SK-N-SH (cell line): ENCODE results near the gene TAMALIN. TPM values are rescaled to one million over a fixed set of nuclear protein-coding genes. Genes with fewer than 3 reads are reported as not detected.

Experiments
- CTCF ChIA-PET: fragments of 300-600, 350-600 bp; formaldehyde crosslinking; extraction: SDS; loops from one replicate; lab custom pipeline; 2021; lab: Yijun Ruan, JAX
- POLR2A ChIA-PET: fragments of 350-600 bp; sonication (Branson Sonifier 250); formaldehyde crosslinking; extraction: SDS; loops from one replicate; lab custom pipeline; 2020; ENCODE audit warnings: antibody characterized with exemption, inconsistent platforms; lab: Yijun Ruan, JAX
- DNase-seq: peaks from one replicate; pipeline ENCODE4 v3.0.0; 2012
- H2AFZ ChIP-seq: fragments of 200-600 bp; sonication (generic); 2 replicates; pipeline ENCODE4 v1.8.1; 2016; ENCODE audit warnings: antibody characterized with exemption, mild to moderate bottlenecking, low read depth
- H3F3A ChIP-seq: fragments of 200-600 bp; sonication (generic); replicated peaks from 2 replicates; pipeline ENCODE3; 2016; ENCODE audit warnings: antibody characterized with exemption, mild to moderate bottlenecking; ENCODE audit not compliant: insufficient read depth
- H3K27ac ChIP-seq, 2 experiments: fragments of 200-500 bp in 1 of 2; fragments of 200-600 bp in 1 of 2; sonication (Bioruptor generic) in 1 of 2; sonication (generic), shearing (Covaris generic) in 1 of 2; 2 replicates each; pipeline versions ENCODE4 v1.5.1 to v1.6.1; 2014 to 2016; ENCODE audit warnings: low read depth in 2 of 2, inconsistent platforms in 1 of 2, low read length in 1 of 2, mild to moderate bottlenecking in 1 of 2, mixed read lengths in 1 of 2
- H3K27me3 ChIP-seq: fragments of 200-600 bp; sonication (generic), shearing (Covaris generic); 2 replicates; pipeline ENCODE4 v1.6.1; 2016; ENCODE audit warnings: mixed run types; ENCODE audit not compliant: insufficient read depth
- H3K36me3 ChIP-seq, 2 experiments: fragments of 200-500 bp in 1 of 2; fragments of 200-600 bp in 1 of 2; sonication (Bioruptor generic) in 1 of 2; sonication (generic) in 1 of 2; replicated peaks in 1 of 2; 2 replicates each; pipeline versions ENCODE3 to v1.5.1; 2014 to 2016; ENCODE audit warnings: low read length in 1 of 2, mild to moderate bottlenecking in 1 of 2; ENCODE audit not compliant: insufficient read depth in 2 of 2, control insufficient read depth in 1 of 2
- H3K4me1 ChIP-seq, 2 experiments: fragments of 200-500 bp in 1 of 2; fragments of 200-600 bp in 1 of 2; sonication (Bioruptor generic) in 1 of 2; sonication (generic), shearing (Covaris generic) in 1 of 2; 2 replicates each; pipeline versions ENCODE4 v1.5.1 to v1.6.1; 2014 to 2016; ENCODE audit warnings: low read depth in 1 of 2, low read length in 1 of 2, mixed run types in 1 of 2; ENCODE audit not compliant: insufficient read depth in 2 of 2, control insufficient read depth in 1 of 2
- H3K4me2 ChIP-seq: fragments of 200-600 bp; sonication (generic), shearing (Covaris generic); 2 replicates; pipeline ENCODE4 v1.6.1; 2017; ENCODE audit warnings: mixed run types
- H3K4me3 ChIP-seq, 2 experiments: fragments of 200-500 bp in 1 of 2; fragments of 200-600 bp in 1 of 2; sonication (Bioruptor generic) in 1 of 2; sonication (generic), shearing (Covaris generic) in 1 of 2; 2 replicates each; pipeline versions ENCODE4 v1.5.1 to v1.8.1; 2014 to 2016; ENCODE audit warnings: low read depth in 2 of 2, inconsistent platforms in 1 of 2, low read length in 1 of 2, mild to moderate bottlenecking in 1 of 2, mixed read lengths in 1 of 2, moderate library complexity in 1 of 2
- H3K79me2 ChIP-seq: fragments of 200-600 bp; sonication (generic); 2 replicates; pipeline ENCODE4 v1.8.1; 2017; ENCODE audit warnings: mild to moderate bottlenecking; ENCODE audit not compliant: insufficient read depth
- H3K9ac ChIP-seq: fragments of 200-600 bp; sonication (generic); 2 replicates; pipeline ENCODE4 v1.6.1; 2017; ENCODE audit warnings: mixed run types
- H3K9me2 ChIP-seq: fragments of 200-600 bp; sonication (generic); 2 replicates; pipeline ENCODE4 v1.6.1; 2017; ENCODE audit warnings: mixed run types
- H3K9me3 ChIP-seq: fragments of 200-600 bp; sonication (generic); 2 replicates; pipeline ENCODE4 v1.6.1; 2017; ENCODE audit warnings: mixed run types, mild to moderate bottlenecking, moderate library complexity
- H4K20me1 ChIP-seq: fragments of 200-600 bp; sonication (generic); 2 replicates; pipeline ENCODE4 v1.6.1; 2017; ENCODE audit warnings: mild to moderate bottlenecking, mixed run types; ENCODE audit not compliant: insufficient read depth
- CTCF ChIP-seq: fragments of 200-600 bp; sonication (generic); IDR thresholded peaks from 2 replicates; pipeline ENCODE4 v1.6.1; 2017; ENCODE audit warnings: antibody characterized with exemption, mild to moderate bottlenecking, moderate library complexity
- ELF1 ChIP-seq: IDR thresholded peaks from 2 replicates; pipeline ENCODE4 v1.4.0; 2012
- FOSL2 ChIP-seq: IDR thresholded peaks from 2 replicates; pipeline ENCODE4 v1.4.0; 2012; ENCODE audit warnings: low read depth, mild to moderate bottlenecking, moderate library complexity, borderline replicate concordance
- FOXJ3 ChIP-seq: sonication (generic); formaldehyde crosslinking; IDR thresholded peaks from 2 replicates; pipeline ENCODE4 v1.5.1; 2020; ENCODE audit warnings: mild to moderate bottlenecking, missing genetic modification reagents
- GABPA ChIP-seq: IDR thresholded peaks from 2 replicates; pipeline ENCODE4 v1.4.0; 2012; ENCODE audit warnings: low read depth, mild to moderate bottlenecking
- GATA2 ChIP-seq: sonication (generic); formaldehyde crosslinking; IDR thresholded peaks from 2 replicates; pipeline ENCODE4 v1.5.0; 2020; ENCODE audit warnings: mild to moderate bottlenecking, missing genetic modification reagents
- MXI1 ChIP-seq: IDR thresholded peaks from 2 replicates; pipeline ENCODE4 v1.6.1; 2012; ENCODE audit warnings: mild to moderate bottlenecking, low read depth, low read length, improper control_type of control experiment
- NFIC ChIP-seq: IDR thresholded peaks from 2 replicates; pipeline ENCODE4 v1.4.0; 2012; ENCODE audit warnings: borderline replicate concordance
- NRF1 ChIP-seq: IDR thresholded peaks from 2 replicates; pipeline ENCODE4 v1.6.1; 2012; ENCODE audit warnings: low read depth, mild to moderate bottlenecking, low read length
- PBX3 ChIP-seq: IDR thresholded peaks from 2 replicates; pipeline ENCODE4; 2012
- RAD21 ChIP-seq: IDR thresholded peaks from 2 replicates; pipeline ENCODE4 v1.6.1; 2012; ENCODE audit warnings: mild to moderate bottlenecking, low read length
- RCOR1 ChIP-seq: fragments of 150-350 bp; IDR thresholded peaks from 2 replicates; pipeline ENCODE4 v1.6.1; 2017; ENCODE audit warnings: antibody characterized with exemption, low read length
- RFX5 ChIP-seq: IDR thresholded peaks from 2 replicates; pipeline ENCODE4 v1.6.1; 2012; ENCODE audit warnings: mild to moderate bottlenecking, improper control_type of control experiment, low read length
- RXRA ChIP-seq: IDR thresholded peaks from 2 replicates; pipeline ENCODE4 v1.4.0; 2012; ENCODE audit warnings: low read depth, mild to moderate bottlenecking, borderline replicate concordance
- SIN3A ChIP-seq: IDR thresholded peaks from 2 replicates; pipeline ENCODE4 v1.6.1; 2012; ENCODE audit warnings: low read depth, mild to moderate bottlenecking, low read length, moderate library complexity, borderline replicate concordance
- TAF1 ChIP-seq: IDR thresholded peaks from 2 replicates; pipeline ENCODE4 v1.6.1; 2012; ENCODE audit warnings: low read depth, mild to moderate bottlenecking, low read length, moderate library complexity, borderline replicate concordance
- TCF12 ChIP-seq: IDR thresholded peaks from 2 replicates; pipeline ENCODE4 v1.4.0; 2012
- USF1 ChIP-seq: IDR thresholded peaks from 2 replicates; pipeline ENCODE4 v1.4.0; 2012; ENCODE audit warnings: low read depth, borderline replicate concordance
- YY1 ChIP-seq: IDR thresholded peaks from 2 replicates; pipeline ENCODE4 v1.4.0; 2012; ENCODE audit warnings: low read depth, mild to moderate bottlenecking
- WGBS: methylation state at CpG from one replicate; pipeline ENCODE4 v1.1.6; 2017; ENCODE audit warnings: low lambda C conversion rate; 5-methylcytosine and 5-hydroxymethylcytosine counted together
- polyA plus RNA-seq, 3 experiments: library from polyadenylated mRNA; depleted of rRNA; stranded (reverse); fragments of >200 nt; gene quantifications; 2 replicates each; pipeline ENCODE4 v1.2.3, GENCODE V29; 2012
- TF ChIP-seq, protein P1 (sequence below): fragments of 150-350 bp; IDR thresholded peaks from 2 replicates; pipeline ENCODE4 v1.6.1; 2016; ENCODE audit warnings: mild to moderate bottlenecking, low read depth, low read length

The TAMALIN gene
- polyA plus RNA-seq, 1 of the 3 experiments (the other 2 are of a cell fraction), result 2.4 TPM

- no peak overlapping the region for H2AFZ ChIP-seq
- peaks cover 0 to 12% of the 10 kb centered on the region in 2 experiments; a peak in 1 of 4 replicates for H3K4me1 ChIP-seq
- no peaks in the 10 kb centered on the region for H3K27me3 ChIP-seq
- H3K9ac ChIP-seq, result no peak overlapping the region
- ChIA-PET POLR2A (no interaction called here), CTCF (interaction anchor here (0.7 to 15.6 kb wide), 4 partner anchors 11 to 30 kb away, joined by 3 to 279 read pairs (median 5); partner anchors contain the start of gene ATG101)
- no peaks in the 10 kb centered on the region for H3K79me2 ChIP-seq
- peaks cover 0 to 4% of the 10 kb centered on the region in 2 experiments for H3K36me3 ChIP-seq
- no peaks in the 10 kb centered on the region for H3K9me2 ChIP-seq
- H4K20me1 ChIP-seq, result peaks cover 7% of the 10 kb centered on the region
- H3F3A ChIP-seq, result no peaks in the 10 kb centered on the region
- no peak for DNase-seq
- H3K27ac ChIP-seq, result no peak overlapping the region; a peak in 1 of 4 replicates
- H3K9me3 ChIP-seq, result no peaks in the 10 kb centered on the region
- no peak for TF ChIP-seq RFX5
- no peak for TF ChIP-seq NRF1
- TF ChIP-seq YY1, result no peak
- no peak for TF ChIP-seq NFIC
- TF ChIP-seq FOXJ3, result no peak
- no peak for TF ChIP-seq USF1
- TF ChIP-seq, protein P1, sequence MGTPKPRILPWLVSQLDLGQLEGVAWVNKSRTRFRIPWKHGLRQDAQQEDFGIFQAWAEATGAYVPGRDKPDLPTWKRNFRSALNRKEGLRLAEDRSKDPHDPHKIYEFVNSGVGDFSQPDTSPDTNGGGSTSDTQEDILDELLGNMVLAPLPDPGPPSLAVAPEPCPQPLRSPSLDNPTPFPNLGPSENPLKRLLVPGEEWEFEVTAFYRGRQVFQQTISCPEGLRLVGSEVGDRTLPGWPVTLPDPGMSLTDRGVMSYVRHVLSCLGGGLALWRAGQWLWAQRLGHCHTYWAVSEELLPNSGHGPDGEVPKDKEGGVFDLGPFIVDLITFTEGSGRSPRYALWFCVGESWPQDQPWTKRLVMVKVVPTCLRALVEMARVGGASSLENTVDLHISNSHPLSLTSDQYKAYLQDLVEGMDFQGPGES, result no peak
- no peak for TF ChIP-seq GATA2 (CRISPR knock-in tag)
- no peak for TF ChIP-seq GABPA
- no peak for TF ChIP-seq FOSL2
- 90% methylated on average over 21 of the region's 23 CpGs for WGBS
- no peak overlapping the region for H3K4me3 ChIP-seq
- no peak overlapping the region for H3K4me2 ChIP-seq
These were observed 50.3 kb downstream of the TAMALIN start for GRCh38 chr12:52056801-52057637.

GRCh38 chr12:52057638-52058576 lies 51.2 kb downstream of the TAMALIN start:
- CTCF ChIA-PET, result interaction anchor here (0.7 to 15.6 kb wide), 5 partner anchors 10 to 30 kb away, joined by 3 to 279 read pairs (median 6); partner anchors contain the start of gene ATG101
- H4K20me1 ChIP-seq, result no peaks in the 10 kb centered on the region; the same call in 1 of the 2 replicates
- TF ChIP-seq TAF1, result no peak
- no peak for TF ChIP-seq SIN3A
- TF ChIP-seq NFIC, result no peak
- TF ChIP-seq PBX3, result no peak
- TF ChIP-seq TCF12, result no peak
- no peak for TF ChIP-seq RXRA
- TF ChIP-seq FOXJ3, result no peak
- no peak for TF ChIP-seq RAD21
- no peak for TF ChIP-seq MXI1
- TF ChIP-seq GABPA, result no peak
- no peak for TF ChIP-seq CTCF
- TF ChIP-seq ELF1, result no peak
- TF ChIP-seq RCOR1, result no peak

More at GRCh38 chr12:52057638-52058576, 51.2 kb downstream of the TAMALIN start:
- no peak for DNase-seq
- Histone ChIP-seq H3K27ac (no peak overlapping the region), H3K9ac (no peak overlapping the region), H3F3A (no peaks in the 10 kb centered on the region), H3K79me2 (no peaks in the 10 kb centered on the region), H3K4me2 (no peak overlapping the region), H3K9me2 (no peaks in the 10 kb centered on the region), H3K4me3 (no peak overlapping the region), H3K27me3 (no peaks in the 10 kb centered on the region), H2AFZ (no peak overlapping the region), H3K4me1 (peaks cover 0 to 21% of the 10 kb centered on the region in 2 experiments; a peak in 1 of 4 replicates), H3K9me3 (no peaks in the 10 kb centered on the region), H3K36me3 (peaks cover 0 to 4% of the 10 kb centered on the region in 2 experiments)
- 91% methylated on average over 14 of the region's 14 CpGs for WGBS
- POLR2A ChIA-PET, result no interaction called here
